Kidney epithelial cell (primary cell): ENCODE measurements around the gene UBA3. TPM values are rescaled to one million over a fixed set of nuclear protein-coding genes. Genes with fewer than 3 reads are reported as not detected.

Source experiments
- DNase-seq: peaks from one replicate; pipeline ENCODE4 v3.0.0-alpha.2; 2010; ENCODE audit warnings: low read depth
- H3K27me3 ChIP-seq: 2 replicates; pipeline ENCODE4 v1.6.0; 2011; ENCODE audit warnings: low read length; ENCODE audit not compliant: control insufficient read depth, insufficient read depth
- H3K36me3 ChIP-seq: 2 replicates; pipeline ENCODE4 v1.5.1; 2011; ENCODE audit warnings: low read length; ENCODE audit not compliant: control insufficient read depth, insufficient read depth
- H3K4me3 ChIP-seq: 2 replicates; pipeline ENCODE4 v1.5.1; 2011; ENCODE audit warnings: low read depth, mild to moderate bottlenecking, control low read depth, low read length
- CTCF ChIP-seq: IDR thresholded peaks from 2 replicates; pipeline ENCODE4 v1.5.1; 2011; ENCODE audit warnings: mild to moderate bottlenecking, moderate library complexity, low read length, control low read depth, inconsistent platforms; ENCODE audit not compliant: insufficient read depth, poor library complexity, severe bottlenecking
- total RNA-seq: library from RNA; depleted of rRNA; stranded (reverse); fragments of >200 nt; gene quantifications from 2 replicates; pipeline ENCODE4 v1.2.3, GENCODE V29; 2015

The UBA3 gene
- total RNA-seq, 1 donor from 2014 or later = 46.6 TPM

GRCh38 chr3:69020857-69021256 lies 59.3 kb downstream of the UBA3 start:
- no peak for TF ChIP-seq CTCF
- no peaks in the 10 kb centered on the region for H3K36me3 ChIP-seq
- no peak overlapping the region for H3K4me3 ChIP-seq
- no peak for DNase-seq
- H3K27me3 ChIP-seq = no peaks in the 10 kb centered on the region

GRCh38 chr3:69020424-69020823 lies 59.7 kb downstream of the UBA3 start:
- no peak for DNase-seq
- Histone ChIP-seq H3K36me3 (no peaks in the 10 kb centered on the region), H3K27me3 (no peaks in the 10 kb centered on the region), H3K4me3 (no peak overlapping the region)
- no peak for TF ChIP-seq CTCF

GRCh38 chr3:69016901-69017300 lies 63.3 kb downstream of the UBA3 start:
- no peak for DNase-seq
- no peaks in the 10 kb centered on the region for H3K27me3 ChIP-seq
- no peak for TF ChIP-seq CTCF

GRCh38 chr3:69016102-69016501 lies 64.1 kb downstream of the UBA3 start:
- no peak for TF ChIP-seq CTCF
- Histone ChIP-seq H3K4me3 (no peak overlapping the region), H3K27me3 (no peaks in the 10 kb centered on the region), H3K36me3 (no peaks in the 10 kb centered on the region)
- no peak for DNase-seq

More at GRCh38 chr3:69016901-69017300, 63.3 kb downstream of the UBA3 start:
- Histone ChIP-seq H3K36me3 (no peaks in the 10 kb centered on the region), H3K4me3 (no peak overlapping the region)

- DNase-seq = no peak
- Histone ChIP-seq H3K4me3 (peak overlapping the region; percentile 76), H3K27me3 (no peaks in the 10 kb centered on the region), H3K36me3 (no peaks in the 10 kb centered on the region)
- TF ChIP-seq CTCF = no peak
These were observed 66.1 kb downstream of the UBA3 start for GRCh38 chr3:69014022-69014580.
